ENCODE data around the gene INHBE.
A peak's percentile ranks its signal among the peaks of the same experiment; 100 is the strongest.

The INHBE gene

GRCh38 chr12:57428965-57429364 is 26.1 kb upstream of the INHBE start:
- no peak for TF ChIP-seq CTCF (conservative IDR thresholded peaks at IDR 0.05; ENCODE audit: low read depth, low read length)
- peaks cover 14% of the 10 kb centered on the region for H3K4me1 ChIP-seq (ENCODE audit: low read depth, poor library complexity, severe bottlenecking)
- no peaks in the 10 kb centered on the region for H3K27me3 ChIP-seq (ENCODE audit: insufficient read depth, low read depth)
- H3K27ac ChIP-seq, result no peak overlapping the region
- H2AFZ ChIP-seq (ENCODE audit: low read depth), result no peak overlapping the region
- H3K9ac ChIP-seq, result no peak overlapping the region
- H3K4me2 ChIP-seq, result no peak overlapping the region; the same call in 1 of the 2 replicates
- no peak overlapping the region for H3K4me3 ChIP-seq (IDR thresholded peaks at IDR 0.05; ENCODE audit: insufficient read depth, low read depth, low read length)
- no peaks in the 10 kb centered on the region for H4K20me1 ChIP-seq (ENCODE audit: insufficient read depth)
- peaks cover 6% of the 10 kb centered on the region; the same call in 1 of the 2 replicates for H3K79me2 ChIP-seq (ENCODE audit: insufficient read depth, low read depth)
- no peaks in the 10 kb centered on the region for H3K36me3 ChIP-seq (ENCODE audit: insufficient read depth)

- H3K79me2 ChIP-seq (ENCODE audit: insufficient read depth, low read depth), result peaks cover 6% of the 10 kb centered on the region; the same call in 1 of the 2 replicates
- no peak for TF ChIP-seq CTCF (conservative IDR thresholded peaks at IDR 0.05; ENCODE audit: low read depth, low read length)
These were observed 25.5 kb upstream of the INHBE start for GRCh38 chr12:57429473-57430111.

GRCh38 chr12:57430112-57430930 is 24.8 kb upstream of the INHBE start:
- Histone ChIP-seq H3K27ac (peak overlapping the region; percentile 64), H3K4me3 (IDR thresholded peaks at IDR 0.05; ENCODE audit: insufficient read depth, low read depth, low read length) (no peak overlapping the region), H3K79me2 (ENCODE audit: insufficient read depth, low read depth) (peaks cover 6% of the 10 kb centered on the region; the same call in 1 of the 2 replicates), H4K20me1 (ENCODE audit: insufficient read depth) (no peaks in the 10 kb centered on the region), H3K4me2 (peak overlapping the region; percentile 48), H3K27me3 (ENCODE audit: insufficient read depth, low read depth) (no peaks in the 10 kb centered on the region), H3K4me1 (ENCODE audit: low read depth, poor library complexity, severe bottlenecking) (peaks cover 14% of the 10 kb centered on the region), H3K9ac (peak overlapping the region; percentile 71), H3K36me3 (ENCODE audit: insufficient read depth) (no peaks in the 10 kb centered on the region), H2AFZ (ENCODE audit: low read depth) (peak overlapping the region; percentile 58)
- peak; percentile 32; the same call in 1 of the 2 replicates for TF ChIP-seq CTCF (conservative IDR thresholded peaks at IDR 0.05; ENCODE audit: low read depth, low read length)

More at GRCh38 chr12:57429473-57430111, 25.5 kb upstream of the INHBE start:
- no peak overlapping the region for H3K4me3 ChIP-seq (IDR thresholded peaks at IDR 0.05; ENCODE audit: insufficient read depth, low read depth, low read length)
- H4K20me1 ChIP-seq (ENCODE audit: insufficient read depth), result no peaks in the 10 kb centered on the region
- peak overlapping the region; percentile 64 for H3K27ac ChIP-seq
- peak overlapping the region; percentile 58; the same call in 1 of the 2 replicates for H2AFZ ChIP-seq (ENCODE audit: low read depth)
- H3K36me3 ChIP-seq (ENCODE audit: insufficient read depth), result no peaks in the 10 kb centered on the region
- H3K27me3 ChIP-seq (ENCODE audit: insufficient read depth, low read depth), result no peaks in the 10 kb centered on the region
- peak overlapping the region; percentile 48 for H3K4me2 ChIP-seq
- peak overlapping the region; percentile 71; the same call in 1 of the 2 replicates for H3K9ac ChIP-seq
- peaks cover 14% of the 10 kb centered on the region for H3K4me1 ChIP-seq (ENCODE audit: low read depth, poor library complexity, severe bottlenecking)

- Histone ChIP-seq H3K36me3 (ENCODE audit: insufficient read depth) (no peaks in the 10 kb centered on the region), H2AFZ (ENCODE audit: low read depth) (peak within 1 kb of the TSS; percentile 88), H4K20me1 (ENCODE audit: insufficient read depth) (no peaks in the 10 kb centered on the region), H3K4me3 (IDR thresholded peaks at IDR 0.05; ENCODE audit: insufficient read depth, low read depth, low read length) (no peak within 1 kb of the TSS), H3K27ac (peak within 1 kb of the TSS; percentile 64), H3K27me3 (ENCODE audit: insufficient read depth, low read depth) (no peaks in the 10 kb centered on the region), H3K9ac (peak within 1 kb of the TSS; percentile 71), H3K79me2 (ENCODE audit: insufficient read depth, low read depth) (peaks cover 6% of the 10 kb centered on the region; the same call in 1 of the 2 replicates), H3K4me2 (peak within 1 kb of the TSS; percentile 90), H3K4me1 (ENCODE audit: low read depth, poor library complexity, severe bottlenecking) (peaks cover 14% of the 10 kb centered on the region)
- TF ChIP-seq CTCF (conservative IDR thresholded peaks at IDR 0.05; ENCODE audit: low read depth, low read length), result 0 out of 2 replicates have a peak, but pooled peaks have one; percentile 1
These were observed 24.1 kb upstream of the INHBE start, which contains the start of gene R3HDM2 for GRCh38 chr12:57430931-57431566. TSS of gene R3HDM2 (minus strand) at chr12:57431043. CDS start at chr12:57310428, 120,615 bp downstream.
